Stomach (tissue), 4 donors: ENCODE results near the gene ABHD1.

ENCODE experiments used
- CTCF ChIP-seq, 7 experiments: fragments of 450-650 bp in 4 of 7; fragments of 200-600 bp in 3 of 7; sonication (generic) in 3 of 7; IDR thresholded peaks; one replicate each; pipeline ENCODE4 v1.5.1; 2016 to 2019; ENCODE audit warnings: antibody characterized with exemption in 7 of 7, control low read depth in 2 of 7, mild to moderate bottlenecking in 1 of 7
- EP300 ChIP-seq: sonication (generic); formaldehyde crosslinking; IDR thresholded peaks from one replicate; pipeline ENCODE4 v1.6.1; 2017; ENCODE audit warnings: antibody characterized with exemption
- POLR2A ChIP-seq, 4 donors: fragments of 450-650 bp; IDR thresholded peaks; one replicate each; pipeline ENCODE4 v1.6.1; 2016; ENCODE audit warnings: antibody characterized with exemption in 4 of 4, control low read depth in 2 of 4, mild to moderate bottlenecking in 1 of 4, moderate library complexity in 1 of 4
- POLR2AphosphoS5 ChIP-seq, 3 donors: sonication (generic); formaldehyde crosslinking; IDR thresholded peaks; one replicate each; pipeline ENCODE4 v1.6.1; 2016; ENCODE audit warnings: antibody characterized with exemption in 3 of 3

GRCh38 chr2:27095427-27095744, 28.2 kb upstream of the ABHD1 start:
- TF ChIP-seq CTCF (IDR thresholded peaks at IDR 0.05): no peak
- TF ChIP-seq POLR2AphosphoS5 (IDR thresholded peaks at IDR 0.05): no peak
- no peak for TF ChIP-seq POLR2A (IDR thresholded peaks at IDR 0.05)
- no peak for TF ChIP-seq EP300
